ENCODE results near the gene RAB12.
A peak's percentile ranks its signal among the peaks of the same experiment; 100 is the strongest.
"Not testable (repeated sequence)": the region's sequence is repeated elsewhere in the genome, so short reads cannot be mapped to it uniquely, and the experiment has no call there.

RAB12 gene

GRCh38 chr18:8608795-8609658 lies at the start of gene RAB12:
Gene RAB12, plus strand, starts transcription at chr18:8609437. Its CDS starts 3 bp downstream, at chr18:8609440.
- DNase-seq, result peak; percentile 75

GRCh38 chr18:8559612-8560186 lies 49.5 kb upstream of the RAB12 start:
- peak; percentile 19 for DNase-seq

- DNase-seq, result no peak
These were observed 47.9 kb upstream of the RAB12 start for GRCh38 chr18:8561123-8561910.

- no peak for DNase-seq
These were observed 47.2 kb upstream of the RAB12 start for GRCh38 chr18:8562070-8562469.

GRCh38 chr18:8562919-8563318 lies 46.3 kb upstream of the RAB12 start:
- DNase-seq, result no peak

GRCh38 chr18:8571399-8571798 lies 37.8 kb upstream of the RAB12 start:
- no peak for DNase-seq

GRCh38 chr18:8573766-8574165 lies 35.5 kb upstream of the RAB12 start:
- DNase-seq, result not testable (repeated sequence)

GRCh38 chr18:8584798-8585197 lies 24.4 kb upstream of the RAB12 start:
- DNase-seq, result no peak

- no peak for DNase-seq
These were observed 22.3 kb upstream of the RAB12 start for GRCh38 chr18:8586941-8587340.

- no peak for DNase-seq
These were observed 13.8 kb upstream of the RAB12 start for GRCh38 chr18:8595445-8595844.

- no peak for DNase-seq
These were observed 7.8 kb upstream of the RAB12 start for GRCh38 chr18:8601277-8602032.

- DNase-seq, result no peak
These were observed 7.2 kb upstream of the RAB12 start for GRCh38 chr18:8602040-8602439.

- no peak for DNase-seq
These were observed 6.7 kb upstream of the RAB12 start for GRCh38 chr18:8602557-8602956.

GRCh38 chr18:8603663-8604520 lies 5.3 kb upstream of the RAB12 start:
- DNase-seq, result no peak

GRCh38 chr18:8605974-8606373 lies 3.3 kb upstream of the RAB12 start:
- no peak for DNase-seq

- DNase-seq, result no peak
These were observed 1.2 kb upstream of the RAB12 start for GRCh38 chr18:8607776-8608742.

- DNase-seq, result no peak
These were observed 622 bp downstream of the RAB12 start for GRCh38 chr18:8609659-8610458.

- DNase-seq, result peak; percentile 23
These were observed 1.2 kb downstream of the RAB12 start for GRCh38 chr18:8610459-8610851.

- DNase-seq, result no peak
These were observed 2.8 kb downstream of the RAB12 start for GRCh38 chr18:8611916-8612576.

Measured in NCI-H2171 (cell line).